ENCODE results near the gene NOL9.

Gene NOL9

GRCh38 chr1:6509220-6509918 lies 44.9 kb downstream of the NOL9 start:
- Histone ChIP-seq H3K36me3 (ENCODE audit: control insufficient read depth, insufficient read depth, low read length) (no peaks in the 10 kb centered on the region), H3K9ac (ENCODE audit: low read length) (no peak overlapping the region), H3K27me3 (ENCODE audit: control insufficient read depth, insufficient read depth, low read length) (no peaks in the 10 kb centered on the region), H3K4me3 (ENCODE audit: low read length) (no peak overlapping the region), H3K4me1 (ENCODE audit: control insufficient read depth, insufficient read depth, low read length) (no peaks in the 10 kb centered on the region), H3K27ac (ENCODE audit: low read depth, low read length) (no peak overlapping the region)

DNA sequence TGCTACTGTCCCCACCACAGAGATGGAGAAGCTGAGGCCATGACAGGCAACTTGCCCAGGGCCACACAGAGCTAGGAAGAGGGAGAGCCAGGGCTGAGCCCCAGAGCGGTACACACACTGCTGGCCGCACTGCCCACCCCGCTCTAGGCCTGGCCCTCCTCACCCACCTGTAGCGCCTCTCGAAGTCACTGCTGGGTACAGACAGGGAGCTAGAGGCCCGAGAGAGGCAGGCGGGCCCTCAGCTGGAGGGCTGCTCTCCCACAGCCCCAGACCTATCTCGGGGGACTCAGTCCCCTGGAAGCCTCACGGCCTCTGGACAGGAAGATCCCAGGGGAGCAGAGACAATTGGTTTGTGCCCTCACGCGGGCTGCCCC lies 45.5 kb downstream of the NOL9 start:
- H3K36me3 ChIP-seq (ENCODE audit: control insufficient read depth, insufficient read depth, low read length): no peaks in the 10 kb centered on the region
- H3K27ac ChIP-seq (ENCODE audit: low read depth, low read length): no peak overlapping the region
- no peaks in the 10 kb centered on the region for H3K27me3 ChIP-seq (ENCODE audit: control insufficient read depth, insufficient read depth, low read length)
- H3K4me1 ChIP-seq (ENCODE audit: control insufficient read depth, insufficient read depth, low read length): no peaks in the 10 kb centered on the region
- no peak overlapping the region for H3K9ac ChIP-seq (ENCODE audit: low read length)
- no peak overlapping the region for H3K4me3 ChIP-seq (ENCODE audit: low read length)

- Histone ChIP-seq H3K27me3 (ENCODE audit: control insufficient read depth, insufficient read depth, low read length) (no peaks in the 10 kb centered on the region), H3K36me3 (ENCODE audit: control insufficient read depth, insufficient read depth, low read length) (no peaks in the 10 kb centered on the region), H3K4me1 (ENCODE audit: control insufficient read depth, insufficient read depth, low read length) (no peaks in the 10 kb centered on the region), H3K4me3 (ENCODE audit: low read length) (no peak overlapping the region), H3K27ac (ENCODE audit: low read depth, low read length) (no peak overlapping the region), H3K9ac (ENCODE audit: low read length) (no peak overlapping the region)
Observed at GRCh38 chr1:6508154-6508815, 46.0 kb downstream of the NOL9 start.

DNA sequence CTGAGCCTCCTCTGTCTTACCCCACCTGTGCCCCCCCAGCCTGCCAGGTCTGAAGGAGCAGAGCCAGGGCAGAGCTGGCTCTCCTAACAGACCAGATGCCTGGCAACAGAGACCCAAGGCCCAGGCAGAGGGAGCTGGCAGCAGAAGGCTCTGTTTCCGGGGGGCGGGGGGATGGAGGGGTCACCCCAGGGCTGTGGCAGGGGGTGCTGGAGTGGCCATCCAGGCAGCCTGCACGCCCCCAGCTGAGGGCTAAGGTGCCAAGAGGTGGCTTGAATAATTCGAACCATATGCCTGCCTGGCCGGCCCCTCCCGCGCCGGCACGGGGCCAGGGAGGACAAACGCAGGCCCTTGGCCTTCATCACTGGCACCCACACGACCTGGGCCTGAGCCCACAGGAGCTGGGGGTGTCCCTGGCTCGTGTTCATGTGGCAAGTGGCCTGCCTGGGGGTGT lies 46.8 kb downstream of the NOL9 start:
- H3K27me3 ChIP-seq (ENCODE audit: control insufficient read depth, insufficient read depth, low read length): no peaks in the 10 kb centered on the region
- H3K4me1 ChIP-seq (ENCODE audit: control insufficient read depth, insufficient read depth, low read length): no peaks in the 10 kb centered on the region
- H3K36me3 ChIP-seq (ENCODE audit: control insufficient read depth, insufficient read depth, low read length): no peaks in the 10 kb centered on the region
- H3K4me3 ChIP-seq (ENCODE audit: low read length): no peak overlapping the region
- no peak overlapping the region for H3K27ac ChIP-seq (ENCODE audit: low read depth, low read length)
- no peak overlapping the region for H3K9ac ChIP-seq (ENCODE audit: low read length)

DNA sequence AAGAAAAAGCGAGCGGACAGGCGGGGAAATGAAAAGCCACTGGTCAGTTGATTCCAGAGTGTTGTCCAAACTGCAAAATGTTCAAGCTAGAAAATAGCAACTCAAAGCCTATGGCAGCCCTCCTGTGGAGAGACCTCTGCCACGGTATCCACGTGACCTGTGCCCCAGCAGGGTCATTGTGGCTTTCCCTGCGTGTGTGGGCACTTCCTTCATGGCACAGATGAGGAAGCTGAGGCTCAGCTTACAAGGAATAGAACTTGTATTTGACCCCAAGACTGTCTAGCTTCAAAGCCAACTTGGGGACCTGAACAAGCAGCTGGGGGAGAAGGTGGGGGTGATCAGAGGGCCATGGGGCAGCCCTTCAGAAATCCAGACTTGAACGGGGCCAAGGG lies 47.3 kb downstream of the NOL9 start:
- Histone ChIP-seq H3K36me3 (ENCODE audit: control insufficient read depth, insufficient read depth, low read length) (no peaks in the 10 kb centered on the region), H3K27me3 (ENCODE audit: control insufficient read depth, insufficient read depth, low read length) (no peaks in the 10 kb centered on the region), H3K4me1 (ENCODE audit: control insufficient read depth, insufficient read depth, low read length) (no peaks in the 10 kb centered on the region), H3K9ac (ENCODE audit: low read length) (no peak overlapping the region), H3K4me3 (ENCODE audit: low read length) (no peak overlapping the region), H3K27ac (ENCODE audit: low read depth, low read length) (no peak overlapping the region)

GRCh38 chr1:6506210-6507036 lies 47.9 kb downstream of the NOL9 start:
- Histone ChIP-seq H3K4me3 (ENCODE audit: low read length) (no peak overlapping the region), H3K27me3 (ENCODE audit: control insufficient read depth, insufficient read depth, low read length) (no peaks in the 10 kb centered on the region), H3K9ac (ENCODE audit: low read length) (no peak overlapping the region), H3K4me1 (ENCODE audit: control insufficient read depth, insufficient read depth, low read length) (no peaks in the 10 kb centered on the region), H3K36me3 (ENCODE audit: control insufficient read depth, insufficient read depth, low read length) (no peaks in the 10 kb centered on the region), H3K27ac (ENCODE audit: low read depth, low read length) (no peak overlapping the region)

GRCh38 chr1:6505367-6506209 lies 48.7 kb downstream of the NOL9 start:
- Histone ChIP-seq H3K4me1 (ENCODE audit: control insufficient read depth, insufficient read depth, low read length) (no peaks in the 10 kb centered on the region), H3K27ac (ENCODE audit: low read depth, low read length) (no peak overlapping the region)

GRCh38 chr1:6504887-6505286 lies 49.4 kb downstream of the NOL9 start:
- no peak overlapping the region for H3K4me3 ChIP-seq (ENCODE audit: low read length)
- H3K27me3 ChIP-seq (ENCODE audit: control insufficient read depth, insufficient read depth, low read length): peaks cover 2% of the 10 kb centered on the region
- no peak overlapping the region for H3K9ac ChIP-seq (ENCODE audit: low read length)
- H3K4me1 ChIP-seq (ENCODE audit: control insufficient read depth, insufficient read depth, low read length): no peaks in the 10 kb centered on the region
- no peak overlapping the region for H3K27ac ChIP-seq (ENCODE audit: low read depth, low read length)
- no peaks in the 10 kb centered on the region for H3K36me3 ChIP-seq (ENCODE audit: control insufficient read depth, insufficient read depth, low read length)

More at GRCh38 chr1:6505367-6506209, 48.7 kb downstream of the NOL9 start:
- H3K36me3 ChIP-seq (ENCODE audit: control insufficient read depth, insufficient read depth, low read length): no peaks in the 10 kb centered on the region
- H3K27me3 ChIP-seq (ENCODE audit: control insufficient read depth, insufficient read depth, low read length): peaks cover 2% of the 10 kb centered on the region
- H3K9ac ChIP-seq (ENCODE audit: low read length): no peak overlapping the region
- H3K4me3 ChIP-seq (ENCODE audit: low read length): no peak overlapping the region

GRCh38 chr1:6503884-6504602 lies 50.3 kb downstream of the NOL9 start:
- no peak overlapping the region for H3K9ac ChIP-seq (ENCODE audit: low read length)
- H3K4me1 ChIP-seq (ENCODE audit: control insufficient read depth, insufficient read depth, low read length): no peaks in the 10 kb centered on the region
- H3K4me3 ChIP-seq (ENCODE audit: low read length): no peak overlapping the region
- no peak overlapping the region for H3K27ac ChIP-seq (ENCODE audit: low read depth, low read length)
- H3K36me3 ChIP-seq (ENCODE audit: control insufficient read depth, insufficient read depth, low read length): no peaks in the 10 kb centered on the region
- peaks cover 2% of the 10 kb centered on the region for H3K27me3 ChIP-seq (ENCODE audit: control insufficient read depth, insufficient read depth, low read length)

DNA sequence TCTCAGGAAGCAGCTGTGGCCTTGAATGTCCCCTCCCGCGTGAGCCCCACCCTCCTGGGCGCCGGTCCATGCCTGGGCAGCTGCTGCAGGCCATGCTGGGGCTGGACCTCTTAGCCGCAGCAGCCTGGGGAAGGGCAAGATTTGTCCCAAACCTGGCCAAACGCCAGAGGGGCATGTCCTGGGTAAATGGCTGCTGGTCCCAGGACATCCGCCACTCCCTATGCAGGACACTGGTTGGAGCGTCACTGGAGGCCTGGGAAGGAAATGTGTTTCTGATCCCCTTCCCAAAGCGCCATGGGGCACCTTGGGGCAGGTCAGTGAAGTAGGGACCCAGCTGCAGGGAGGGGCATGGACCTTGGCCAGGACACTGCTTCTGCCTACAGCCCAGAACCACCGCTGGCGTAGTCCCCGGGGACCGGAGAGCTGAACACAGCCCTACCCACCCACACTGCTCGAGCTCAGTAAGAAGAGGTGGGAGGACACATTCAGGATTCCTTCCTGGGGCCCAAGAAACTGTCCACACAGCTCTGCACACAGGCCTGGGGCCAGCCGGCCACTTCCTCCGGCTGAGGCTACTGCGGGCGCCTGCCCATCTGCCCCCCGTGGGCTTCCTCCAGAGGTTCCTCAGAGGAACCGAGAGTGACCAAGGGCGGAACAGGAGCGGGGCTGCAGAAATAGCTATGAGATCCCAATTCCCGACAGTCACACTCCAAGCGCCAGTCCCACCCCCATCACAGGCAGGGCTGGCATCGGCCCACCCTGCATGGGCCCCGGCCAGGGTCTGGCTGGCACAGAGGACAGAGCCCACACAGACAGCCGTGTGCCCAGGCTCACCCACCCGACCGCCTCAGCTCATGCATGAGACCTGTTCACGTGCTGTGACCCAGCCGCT lies 52.1 kb downstream of the NOL9 start:
- no peaks in the 10 kb centered on the region for H3K36me3 ChIP-seq (ENCODE audit: control insufficient read depth, insufficient read depth, low read length)
- H3K4me3 ChIP-seq (ENCODE audit: low read length): no peak overlapping the region
- no peak overlapping the region for H3K27ac ChIP-seq (ENCODE audit: low read depth, low read length)
- peaks cover 2% of the 10 kb centered on the region for H3K27me3 ChIP-seq (ENCODE audit: control insufficient read depth, insufficient read depth, low read length)
- no peak overlapping the region for H3K9ac ChIP-seq (ENCODE audit: low read length)
- no peaks in the 10 kb centered on the region for H3K4me1 ChIP-seq (ENCODE audit: control insufficient read depth, insufficient read depth, low read length)

GRCh38 chr1:6501279-6501813 lies 53.0 kb downstream of the NOL9 start:
- Histone ChIP-seq H3K27me3 (ENCODE audit: control insufficient read depth, insufficient read depth, low read length) (peaks cover 2% of the 10 kb centered on the region), H3K27ac (ENCODE audit: low read depth, low read length) (no peak overlapping the region), H3K4me1 (ENCODE audit: control insufficient read depth, insufficient read depth, low read length) (no peaks in the 10 kb centered on the region), H3K9ac (ENCODE audit: low read length) (no peak overlapping the region), H3K36me3 (ENCODE audit: control insufficient read depth, insufficient read depth, low read length) (no peaks in the 10 kb centered on the region), H3K4me3 (ENCODE audit: low read length) (no peak overlapping the region)
